ENCODE measurements around the gene PRDM16. TPM values are rescaled to one million over a fixed set of nuclear protein-coding genes. Genes with fewer than 3 reads are reported as not detected.

Gene PRDM16
- total and polyA plus RNA-seq, 2 of the 8 experiments (the other 6 are each of a cell fraction or from before 2014, with no cell fraction given) = 0.39 to 0.43 TPM

DNA sequence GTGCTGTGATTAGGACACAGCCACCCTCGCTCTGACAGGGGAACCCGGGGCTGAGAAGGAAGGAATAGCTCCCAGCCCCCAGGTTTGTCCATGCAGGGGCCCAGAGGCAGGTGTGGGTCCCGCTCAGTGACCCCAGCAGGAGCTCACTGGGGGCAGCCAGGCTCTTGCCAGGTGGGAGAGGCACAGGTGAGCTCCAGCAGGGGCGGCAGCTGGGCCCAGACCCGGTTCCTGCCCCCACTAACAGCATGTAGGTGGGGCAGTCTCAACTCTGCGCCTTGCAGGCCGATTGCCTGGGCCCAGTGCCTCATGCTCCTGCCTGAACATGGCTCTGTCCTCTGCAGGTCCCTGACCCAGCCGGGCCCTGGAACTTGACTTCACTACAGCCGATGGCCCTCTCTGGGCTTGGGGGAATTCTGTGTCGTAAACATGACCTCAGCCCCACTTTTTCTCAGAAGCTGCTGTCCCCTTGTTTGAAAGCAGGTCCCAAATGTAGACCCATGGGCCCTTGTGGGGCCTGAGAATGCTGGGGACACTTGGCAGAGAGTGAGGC is 127.0 kb downstream of the PRDM16 start (continued):
- TF ChIP-seq CTCF (IDR thresholded peaks at IDR 0.05; ENCODE audit: control extremely low read depth in 1 of 3, insufficient read depth in 1 of 3, low read depth in 1 of 3, low read length in 3 of 3) (no peak), RNF2 (IDR thresholded peaks at IDR 0.05; ENCODE audit: borderline replicate concordance, low read depth, low read length, missing control alignments, poor library complexity, severe bottlenecking) (no peak)

All from H1 (cell line).